Activated naive CD8-positive, alpha-beta T cell (primary cell): ENCODE results near the gene APBB2.

Experiments used
- H3K27ac Mint-ChIP-seq: one replicate; pipeline ENCODE4 v1.8.0; 2021; ENCODE audit warnings: mixed read lengths
- H3K27me3 Mint-ChIP-seq: one replicate; pipeline ENCODE4 v1.8.0; 2021; ENCODE audit warnings: mixed read lengths
- H3K36me3 Mint-ChIP-seq: one replicate; pipeline ENCODE4 v1.8.0; 2021; ENCODE audit warnings: mixed read lengths
- H3K4me1 Mint-ChIP-seq: one replicate; pipeline ENCODE4 v1.8.0; 2021; ENCODE audit warnings: low read depth, mixed read lengths
- H3K4me3 Mint-ChIP-seq: one replicate; pipeline ENCODE4 v1.8.0; 2021; ENCODE audit warnings: mild to moderate bottlenecking, mixed read lengths
- H3K9me3 Mint-ChIP-seq: one replicate; pipeline ENCODE4 v1.8.0; 2021; ENCODE audit warnings: low read depth, mixed read lengths

APBB2 gene

DNA sequence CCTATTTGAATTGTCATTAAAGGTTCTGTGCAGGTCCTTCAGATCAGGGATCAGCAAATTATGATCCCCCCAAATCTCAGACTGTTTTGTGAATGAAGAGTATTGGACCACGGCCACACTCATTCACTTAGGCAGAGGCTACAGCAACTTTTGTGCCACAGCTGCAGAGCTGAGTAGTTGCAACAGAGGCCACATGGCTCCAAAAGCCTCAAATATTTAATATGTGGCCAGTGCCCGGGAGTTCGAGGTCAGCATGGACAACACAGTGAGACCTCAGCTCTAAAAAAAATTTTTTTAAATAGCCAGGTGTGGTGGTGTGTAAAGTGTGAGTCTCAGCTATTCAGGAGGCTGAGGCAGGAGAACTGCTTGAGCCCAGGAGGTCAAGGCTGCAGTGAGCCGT is 363.8 kb downstream of the APBB2 start:
- H3K27ac Mint-ChIP-seq = no peak overlapping the region
- H3K4me1 Mint-ChIP-seq = no peaks in the 10 kb centered on the region
- H3K4me3 Mint-ChIP-seq = no peak overlapping the region
- H3K36me3 Mint-ChIP-seq = no peaks in the 10 kb centered on the region
- peaks cover 23% of the 10 kb centered on the region for H3K27me3 Mint-ChIP-seq
- H3K9me3 Mint-ChIP-seq = no peaks in the 10 kb centered on the region

DNA sequence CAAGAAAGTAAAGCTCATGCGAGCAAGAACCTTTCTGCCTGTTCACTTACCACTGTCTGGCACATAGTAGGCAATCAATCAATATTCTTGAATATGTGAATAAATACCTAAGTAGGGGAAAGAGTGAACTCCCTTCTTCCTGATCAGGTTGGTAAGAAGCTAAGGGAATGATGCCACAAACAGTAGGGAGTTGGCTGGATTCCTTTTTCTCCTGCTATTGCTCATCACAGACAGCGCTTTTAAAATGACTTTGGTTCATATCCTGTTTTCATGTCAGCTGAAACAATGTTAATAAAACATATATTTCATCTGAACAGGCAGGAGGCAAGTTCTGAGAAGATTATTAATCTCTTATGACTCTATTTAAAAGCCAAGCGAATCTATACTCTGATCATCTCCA is 365.4 kb downstream of the APBB2 start:
- no peak overlapping the region for H3K4me3 Mint-ChIP-seq
- no peak overlapping the region for H3K27ac Mint-ChIP-seq
- no peaks in the 10 kb centered on the region for H3K4me1 Mint-ChIP-seq
- H3K27me3 Mint-ChIP-seq = peaks cover 14% of the 10 kb centered on the region
- no peaks in the 10 kb centered on the region for H3K9me3 Mint-ChIP-seq
- no peaks in the 10 kb centered on the region for H3K36me3 Mint-ChIP-seq

DNA sequence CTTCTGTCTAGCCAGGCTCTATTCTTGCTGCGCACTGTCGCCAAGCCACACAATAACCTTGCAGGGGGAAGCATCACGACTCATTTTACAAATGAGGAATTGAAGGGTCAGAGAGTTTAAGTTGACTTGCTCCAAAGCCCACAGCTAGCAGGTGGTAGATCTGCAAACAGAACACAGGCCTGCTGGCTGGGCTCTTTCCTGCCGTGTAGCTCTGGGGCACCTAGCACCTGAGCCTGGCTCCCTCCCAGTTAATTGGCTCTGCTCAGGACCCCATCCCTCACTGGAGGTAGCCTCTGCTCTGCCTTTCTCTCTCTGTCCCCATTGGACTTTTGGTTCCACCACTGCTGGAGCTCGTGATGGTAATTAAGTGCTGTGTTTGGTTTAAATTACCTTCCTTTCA is 366.1 kb downstream of the APBB2 start:
- no peaks in the 10 kb centered on the region for H3K9me3 Mint-ChIP-seq
- H3K27ac Mint-ChIP-seq = no peak overlapping the region
- no peaks in the 10 kb centered on the region for H3K4me1 Mint-ChIP-seq
- peaks cover 11% of the 10 kb centered on the region for H3K27me3 Mint-ChIP-seq
- H3K4me3 Mint-ChIP-seq = no peak overlapping the region
- H3K36me3 Mint-ChIP-seq = no peaks in the 10 kb centered on the region

DNA sequence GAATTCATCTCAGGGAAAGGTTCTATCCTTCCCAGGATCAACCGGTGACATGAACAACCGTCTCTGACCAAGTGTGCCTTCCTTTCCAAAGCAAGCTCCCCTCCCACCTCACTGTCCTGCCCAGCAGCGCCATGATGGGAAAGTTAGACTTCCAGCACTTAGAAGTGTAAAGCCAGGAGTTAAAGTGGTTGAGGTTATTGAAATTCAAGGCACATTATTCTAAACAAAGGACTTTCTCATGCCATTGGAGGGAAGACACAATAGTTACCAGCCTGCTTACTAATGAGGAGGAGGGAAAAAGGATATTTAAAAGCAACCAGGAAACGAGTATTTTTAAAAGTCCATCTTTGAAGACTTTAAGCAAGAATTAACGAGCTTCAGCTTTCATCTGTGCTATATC is 367.8 kb downstream of the APBB2 start:
- Mint-ChIP-seq H3K4me1 (no peaks in the 10 kb centered on the region), H3K36me3 (no peaks in the 10 kb centered on the region), H3K27ac (no peak overlapping the region), H3K27me3 (peaks cover 8% of the 10 kb centered on the region), H3K9me3 (no peaks in the 10 kb centered on the region), H3K4me3 (no peak overlapping the region)

DNA sequence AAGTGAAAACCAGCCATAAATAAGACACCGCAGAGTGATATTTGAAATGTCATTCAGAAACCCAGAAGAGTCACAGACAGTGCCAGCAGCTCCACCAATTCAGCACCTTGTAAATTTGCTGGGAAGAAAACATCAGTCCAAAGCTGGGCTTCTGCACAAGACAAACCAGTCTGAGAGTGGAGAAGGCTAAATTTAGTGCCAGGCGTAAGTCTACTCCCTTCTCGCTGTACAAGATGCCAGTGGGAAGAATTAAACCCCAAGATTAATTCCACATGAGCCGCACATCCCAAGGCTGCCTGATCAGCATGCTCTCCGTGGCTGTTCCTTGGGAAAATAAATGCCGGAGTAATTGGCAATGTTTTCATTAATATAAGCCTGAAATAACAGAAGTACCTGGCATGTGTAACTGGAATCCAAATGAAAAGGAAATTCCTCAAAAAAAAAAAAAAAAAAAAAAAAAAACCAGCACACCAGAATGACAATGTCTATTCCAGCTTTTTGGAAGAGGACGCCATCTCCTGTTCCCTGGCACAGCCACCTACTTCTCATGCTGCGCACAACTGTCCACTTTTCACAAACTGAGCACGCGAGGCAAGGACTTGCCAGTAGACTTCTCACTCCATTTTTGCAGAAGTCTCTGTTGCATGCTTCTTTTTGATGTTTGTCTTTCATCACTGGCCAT is 369.0 kb downstream of the APBB2 start:
- Mint-ChIP-seq H3K4me3 (no peak overlapping the region), H3K36me3 (no peaks in the 10 kb centered on the region), H3K27ac (no peak overlapping the region), H3K27me3 (peaks cover 4% of the 10 kb centered on the region), H3K4me1 (no peaks in the 10 kb centered on the region), H3K9me3 (no peaks in the 10 kb centered on the region)

DNA sequence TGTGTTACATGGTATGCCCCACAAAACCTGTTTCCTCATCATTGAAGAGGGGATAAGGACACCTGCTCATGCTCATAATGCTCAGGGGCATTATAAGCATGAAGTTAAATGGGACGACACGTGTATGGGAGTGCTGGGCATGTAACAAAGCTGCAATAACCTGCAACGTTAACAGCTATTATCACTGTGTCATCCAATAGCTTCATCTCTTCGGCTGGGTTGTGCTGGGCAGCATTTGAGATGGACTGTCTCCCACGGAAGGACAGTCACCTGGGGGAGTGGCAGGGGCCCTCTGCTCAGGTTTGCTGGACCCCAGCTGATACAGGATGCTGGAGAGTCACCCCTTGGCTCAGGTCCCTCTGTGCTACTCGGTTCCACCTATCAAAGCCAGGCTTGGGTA is 370.1 kb downstream of the APBB2 start:
- Mint-ChIP-seq H3K4me1 (no peaks in the 10 kb centered on the region), H3K9me3 (no peaks in the 10 kb centered on the region), H3K27me3 (peaks cover 5% of the 10 kb centered on the region), H3K27ac (no peak overlapping the region), H3K36me3 (no peaks in the 10 kb centered on the region), H3K4me3 (no peak overlapping the region)

DNA sequence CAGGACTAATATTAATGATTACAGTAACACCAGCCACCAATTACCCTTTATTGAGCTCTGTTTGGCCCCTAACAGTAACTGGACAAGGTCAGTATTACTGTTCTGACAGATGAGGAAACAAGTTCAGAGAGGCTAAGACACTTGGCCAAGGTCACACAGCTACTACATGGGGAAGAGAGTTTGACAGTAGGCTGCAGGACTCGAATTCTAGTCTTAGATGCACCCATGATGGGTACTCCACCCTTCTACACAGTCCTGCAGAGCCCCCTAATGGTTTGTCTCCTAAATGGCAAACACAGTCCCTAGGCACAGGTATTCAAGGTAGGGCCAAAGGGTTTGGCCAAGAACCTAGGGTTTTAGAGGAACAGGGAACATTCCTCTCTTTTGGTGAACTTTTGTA is 370.6 kb downstream of the APBB2 start:
- Mint-ChIP-seq H3K27me3 (peaks cover 6% of the 10 kb centered on the region), H3K4me3 (no peak overlapping the region), H3K4me1 (no peaks in the 10 kb centered on the region), H3K9me3 (no peaks in the 10 kb centered on the region), H3K27ac (no peak overlapping the region), H3K36me3 (no peaks in the 10 kb centered on the region)

DNA sequence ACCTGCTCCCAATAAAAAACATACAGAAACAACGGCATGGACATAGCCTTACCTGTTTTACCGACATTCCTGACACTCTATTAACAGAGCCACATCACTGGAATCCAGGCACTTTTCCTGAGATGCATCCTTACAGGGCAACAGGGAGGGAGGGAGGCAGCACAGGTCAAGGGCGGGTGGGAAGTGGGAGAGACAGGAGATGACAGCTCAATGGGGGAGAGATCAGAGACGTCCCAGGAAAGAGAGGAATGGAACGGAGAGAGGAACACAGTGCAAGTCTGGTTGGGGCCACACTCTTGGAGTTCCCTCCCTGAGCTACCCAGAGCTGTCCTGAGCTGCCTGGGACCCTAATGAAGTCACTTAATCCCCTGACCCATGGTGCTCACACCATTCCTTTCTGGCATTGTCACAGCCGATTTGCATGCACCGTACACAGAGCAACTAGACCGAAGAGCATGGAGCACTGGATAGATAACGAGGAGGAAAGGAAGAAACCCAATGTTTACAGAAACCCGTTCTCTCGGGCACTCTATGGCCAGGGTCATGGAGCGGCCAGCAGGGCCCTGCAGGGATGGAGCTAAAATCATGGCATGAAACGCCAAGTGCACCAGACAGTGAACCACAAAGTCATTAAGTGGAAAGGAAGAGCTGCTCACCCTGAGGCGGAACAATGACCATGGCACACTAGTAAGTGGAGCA is 371.5 kb downstream of the APBB2 start:
- Mint-ChIP-seq H3K36me3 (no peaks in the 10 kb centered on the region), H3K4me3 (no peak overlapping the region), H3K4me1 (no peaks in the 10 kb centered on the region), H3K9me3 (no peaks in the 10 kb centered on the region), H3K27me3 (peaks cover 6% of the 10 kb centered on the region), H3K27ac (no peak overlapping the region)

DNA sequence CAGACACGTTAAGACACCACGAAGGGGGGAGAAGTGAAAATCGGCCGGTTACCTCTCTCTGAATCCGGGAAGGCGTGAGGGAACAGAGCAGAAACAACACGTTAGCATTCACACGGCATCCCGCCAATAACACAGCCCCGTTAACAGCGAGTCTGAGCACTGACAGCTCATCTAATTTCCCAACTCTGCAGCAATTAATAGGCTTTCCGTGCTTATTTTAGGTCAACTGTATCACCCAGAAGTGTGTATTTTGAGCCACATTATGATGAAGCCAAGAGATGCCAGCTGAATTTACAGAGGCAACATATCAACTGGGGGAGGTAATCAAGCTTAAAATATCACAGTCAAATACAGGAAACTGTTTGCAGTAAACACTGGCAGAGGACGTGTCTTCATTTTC is 372.0 kb downstream of the APBB2 start:
- Mint-ChIP-seq H3K27me3 (peaks cover 6% of the 10 kb centered on the region), H3K9me3 (no peaks in the 10 kb centered on the region), H3K4me1 (no peaks in the 10 kb centered on the region), H3K4me3 (no peak overlapping the region), H3K27ac (no peak overlapping the region), H3K36me3 (no peaks in the 10 kb centered on the region)

DNA sequence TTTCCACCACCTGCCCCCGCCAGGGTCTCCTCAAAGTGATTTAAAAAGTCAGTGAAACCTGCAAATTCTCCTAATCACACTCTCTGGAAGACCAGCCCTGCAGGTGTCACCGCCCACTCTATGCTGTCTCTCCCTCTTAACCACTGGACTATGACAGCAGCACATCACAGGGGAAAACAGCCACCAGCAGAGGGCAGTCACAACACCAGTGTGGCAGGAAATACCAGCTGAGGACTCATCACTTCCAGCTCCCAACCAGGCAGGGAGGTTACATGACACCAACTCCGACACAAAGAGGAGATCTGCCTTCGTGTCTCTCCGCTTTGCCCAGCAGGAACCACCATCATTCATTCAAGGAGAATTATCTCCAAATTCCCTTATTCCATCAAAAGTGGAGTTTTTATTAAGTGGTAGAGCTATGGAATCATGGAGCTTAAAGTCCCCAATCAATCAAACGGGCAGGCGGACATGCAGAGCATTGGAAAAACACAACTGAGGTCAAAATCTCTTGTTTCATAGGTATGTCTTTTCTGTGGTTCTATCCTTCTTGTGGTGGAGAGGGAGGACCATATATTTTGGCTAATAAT is 373.3 kb downstream of the APBB2 start:
- Mint-ChIP-seq H3K27me3 (peaks cover 6% of the 10 kb centered on the region), H3K4me3 (no peak overlapping the region), H3K36me3 (no peaks in the 10 kb centered on the region), H3K9me3 (no peaks in the 10 kb centered on the region), H3K27ac (no peak overlapping the region), H3K4me1 (no peaks in the 10 kb centered on the region)

DNA sequence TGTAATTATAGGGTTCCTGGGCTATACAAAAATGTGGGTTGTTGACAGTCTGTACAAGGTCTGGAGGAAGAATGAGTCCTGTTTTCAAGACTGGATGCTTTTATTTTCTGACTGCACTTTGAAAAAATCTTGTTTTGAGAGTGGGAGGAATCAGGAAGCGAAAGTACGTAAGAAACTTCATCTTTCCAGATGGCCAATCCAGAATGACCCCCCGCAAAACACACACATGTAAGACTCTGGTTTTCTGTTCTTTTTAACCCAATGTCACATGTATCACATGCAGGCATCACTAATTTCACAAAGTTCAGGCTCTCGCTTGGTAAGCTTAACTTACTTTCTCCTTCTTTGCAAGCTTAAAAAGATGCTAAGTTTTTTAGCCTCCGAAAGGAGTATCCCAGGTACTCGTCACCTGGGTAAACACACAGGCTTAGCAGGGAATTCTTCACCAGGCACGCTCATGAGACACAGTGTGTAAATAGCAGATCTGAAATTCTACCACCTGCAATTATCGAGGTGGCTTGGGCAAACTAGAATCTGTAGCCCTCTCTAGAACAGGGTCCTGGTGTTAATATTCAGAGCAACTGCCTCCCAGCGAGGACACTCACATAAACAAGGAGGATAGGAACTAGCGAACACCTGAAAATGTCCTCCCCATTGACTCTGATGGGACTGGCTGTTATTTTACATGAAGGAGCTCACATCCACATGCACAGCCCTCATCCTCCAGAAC is 373.9 kb downstream of the APBB2 start:
- Mint-ChIP-seq H3K9me3 (no peaks in the 10 kb centered on the region), H3K4me1 (no peaks in the 10 kb centered on the region), H3K27ac (no peak overlapping the region), H3K27me3 (peaks cover 6% of the 10 kb centered on the region), H3K4me3 (no peak overlapping the region), H3K36me3 (no peaks in the 10 kb centered on the region)

DNA sequence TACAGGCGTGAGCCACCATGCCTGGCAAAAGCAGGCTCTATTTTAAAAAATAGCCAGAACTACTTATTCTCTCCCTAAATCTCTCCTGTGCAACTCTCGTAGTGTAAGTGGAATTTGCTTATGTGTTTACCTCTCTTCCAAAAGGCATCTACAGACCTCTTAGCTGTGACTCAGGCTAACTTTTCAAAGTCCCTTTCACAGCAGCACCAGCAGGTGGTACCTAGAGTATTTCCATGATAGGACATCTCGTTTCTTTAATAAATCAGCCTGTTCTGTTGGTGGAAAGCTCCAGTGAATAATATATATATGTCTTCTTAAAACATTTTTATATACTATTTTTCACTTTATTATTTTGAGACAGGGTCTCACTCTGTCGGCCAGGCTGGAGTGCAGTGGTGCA is 375.6 kb downstream of the APBB2 start:
- no peaks in the 10 kb centered on the region for H3K36me3 Mint-ChIP-seq
- H3K4me1 Mint-ChIP-seq = no peaks in the 10 kb centered on the region
- peaks cover 8% of the 10 kb centered on the region for H3K27me3 Mint-ChIP-seq
- no peaks in the 10 kb centered on the region for H3K9me3 Mint-ChIP-seq
- H3K27ac Mint-ChIP-seq = no peak overlapping the region
- no peak overlapping the region for H3K4me3 Mint-ChIP-seq

DNA sequence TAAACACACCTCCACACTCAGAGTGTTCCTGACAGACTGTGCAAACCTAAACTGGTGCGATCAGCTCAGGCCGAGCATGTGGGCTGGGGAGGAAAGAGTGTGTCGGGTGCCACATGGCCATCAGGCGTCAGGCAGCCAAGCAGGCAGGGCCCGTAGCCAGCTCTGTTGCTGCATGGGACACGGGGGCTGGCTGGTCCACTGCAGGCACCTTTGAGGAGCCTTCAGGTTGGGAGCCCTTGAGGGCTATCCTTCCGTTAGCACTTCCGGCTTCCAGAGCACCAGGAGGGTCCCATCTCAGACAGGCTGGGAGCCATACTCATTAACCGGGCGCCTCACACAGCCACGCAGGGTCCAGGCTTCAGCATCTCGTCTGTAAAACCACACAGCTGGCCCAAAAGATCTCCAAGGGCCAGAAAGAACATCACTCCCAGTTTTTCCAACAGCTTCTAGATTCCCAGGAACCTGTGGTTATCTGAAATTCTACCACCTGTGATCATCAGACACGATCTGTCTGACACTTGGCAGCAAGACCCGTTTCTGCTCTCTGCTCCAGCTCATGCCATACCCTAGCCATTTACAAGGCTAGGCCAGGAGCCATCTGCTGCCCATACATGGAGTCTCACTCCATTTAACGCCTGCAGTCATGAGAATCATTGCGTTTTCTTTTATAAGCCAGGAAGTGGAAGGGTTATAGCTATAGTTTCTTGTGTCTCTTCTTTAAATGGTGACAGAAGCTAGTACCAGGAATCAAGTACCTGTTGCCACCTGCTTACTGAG is 377.1 kb downstream of the APBB2 start:
- Mint-ChIP-seq H3K9me3 (no peaks in the 10 kb centered on the region), H3K4me1 (no peaks in the 10 kb centered on the region), H3K36me3 (no peaks in the 10 kb centered on the region), H3K4me3 (no peak overlapping the region), H3K27me3 (peaks cover 5% of the 10 kb centered on the region), H3K27ac (no peak overlapping the region)

DNA sequence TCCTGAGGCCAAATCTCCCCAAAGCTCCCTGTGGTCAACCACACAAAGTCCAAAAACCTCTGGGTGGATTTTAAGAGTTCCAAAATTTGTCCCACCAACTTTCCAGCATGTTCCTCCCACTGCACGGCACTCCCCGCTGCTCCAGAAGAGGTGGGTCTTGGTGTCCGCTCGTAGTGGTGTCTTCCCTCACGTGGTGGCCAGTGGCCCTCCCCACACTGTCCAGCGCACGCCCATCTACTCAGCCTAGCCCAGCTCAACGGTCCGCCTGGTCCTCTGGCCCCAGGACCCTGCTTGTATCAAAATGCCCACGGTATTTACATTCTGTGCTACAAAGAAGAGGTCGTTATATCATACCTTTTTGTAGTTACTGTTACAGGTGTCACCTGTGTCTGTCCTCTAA is 381.1 kb downstream of the APBB2 start:
- no peaks in the 10 kb centered on the region for H3K36me3 Mint-ChIP-seq
- H3K27ac Mint-ChIP-seq = no peak overlapping the region
- H3K27me3 Mint-ChIP-seq = peaks cover 2% of the 10 kb centered on the region
- H3K4me3 Mint-ChIP-seq = no peak overlapping the region
- no peaks in the 10 kb centered on the region for H3K4me1 Mint-ChIP-seq
- no peaks in the 10 kb centered on the region for H3K9me3 Mint-ChIP-seq

DNA sequence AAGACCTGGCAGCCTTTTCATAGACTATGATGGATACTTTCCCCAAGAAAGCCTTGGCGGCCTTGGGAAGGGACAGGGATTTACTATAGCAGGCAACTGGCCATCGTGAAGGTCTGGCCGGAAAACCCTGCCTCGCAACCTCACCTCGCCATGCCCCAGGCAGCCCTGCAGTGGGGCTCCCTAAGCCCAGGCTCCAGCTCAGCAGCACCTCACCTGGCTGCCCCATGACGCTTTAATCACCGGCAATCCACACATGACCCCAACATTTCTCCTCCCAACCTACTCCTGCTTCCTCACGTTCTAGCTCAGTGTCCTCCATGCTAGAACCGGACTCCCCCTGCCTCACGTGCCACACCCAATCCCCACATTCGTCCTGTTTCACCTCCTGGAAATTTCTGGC is 382.2 kb downstream of the APBB2 start:
- Mint-ChIP-seq H3K9me3 (no peaks in the 10 kb centered on the region), H3K4me3 (no peak overlapping the region), H3K4me1 (no peaks in the 10 kb centered on the region), H3K36me3 (no peaks in the 10 kb centered on the region), H3K27me3 (peaks cover 2% of the 10 kb centered on the region), H3K27ac (no peak overlapping the region)
